ENCODE measurements around the gene FCHO2. TPM values are rescaled to one million over a fixed set of nuclear protein-coding genes. Genes with fewer than 3 reads are reported as not detected.

Gene FCHO2
- total RNA-seq, 1 donor from 2014 or later: 22.4 TPM

- Mint-ChIP-seq H3K27me3 (ENCODE audit: low read depth) (no peaks in the 10 kb centered on the region), H3K4me1 (ENCODE audit: low read depth) (no peaks in the 10 kb centered on the region), H3K36me3 (ENCODE audit: low read depth) (peaks cover 7% of the 10 kb centered on the region), H3K4me3 (ENCODE audit: unreplicated experiment) (no peak overlapping the region), H3K9me3 (ENCODE audit: low read depth) (no peaks in the 10 kb centered on the region), H3K27ac (ENCODE audit: unreplicated experiment) (no peak overlapping the region)
- no peak for TF ChIP-seq CTCF (IDR thresholded peaks at IDR 0.05)
- DNase-seq (ENCODE audit: low spot score): no peak
These were observed 125.3 kb downstream of the FCHO2 start for GRCh38 chr5:73081093-73081492.

- no peaks in the 10 kb centered on the region for H3K9me3 Mint-ChIP-seq (ENCODE audit: low read depth)
- no peak overlapping the region for H3K27ac Mint-ChIP-seq (ENCODE audit: unreplicated experiment)
- peaks cover 3% of the 10 kb centered on the region for H3K36me3 Mint-ChIP-seq (ENCODE audit: low read depth)
- H3K4me1 Mint-ChIP-seq (ENCODE audit: low read depth): peaks cover 11% of the 10 kb centered on the region
- DNase-seq (ENCODE audit: low spot score): no peak
- no peak overlapping the region for H3K4me3 Mint-ChIP-seq (ENCODE audit: unreplicated experiment)
- no peaks in the 10 kb centered on the region for H3K27me3 Mint-ChIP-seq (ENCODE audit: low read depth)
- no peak for TF ChIP-seq CTCF (IDR thresholded peaks at IDR 0.05)
These were observed 132.2 kb downstream of the FCHO2 start for GRCh38 chr5:73088026-73088425.

GRCh38 chr5:73093943-73094342, 138.1 kb downstream of the FCHO2 start:
- H3K27ac Mint-ChIP-seq (ENCODE audit: unreplicated experiment): peak overlapping the region; percentile 94
- no peaks in the 10 kb centered on the region for H3K27me3 Mint-ChIP-seq (ENCODE audit: low read depth)
- no peak overlapping the region for H3K4me3 Mint-ChIP-seq (ENCODE audit: unreplicated experiment)
- H3K9me3 Mint-ChIP-seq (ENCODE audit: low read depth): peaks cover 13% of the 10 kb centered on the region
- TF ChIP-seq CTCF (IDR thresholded peaks at IDR 0.05): no peak
- no peak for DNase-seq (ENCODE audit: low spot score)
- peaks cover 15% of the 10 kb centered on the region for H3K4me1 Mint-ChIP-seq (ENCODE audit: low read depth)
- H3K36me3 Mint-ChIP-seq (ENCODE audit: low read depth): peaks cover 7% of the 10 kb centered on the region

GRCh38 chr5:73094415-73094814, 138.6 kb downstream of the FCHO2 start:
- Mint-ChIP-seq H3K36me3 (ENCODE audit: low read depth) (peaks cover 7% of the 10 kb centered on the region), H3K9me3 (ENCODE audit: low read depth) (peaks cover 13% of the 10 kb centered on the region), H3K27ac (ENCODE audit: unreplicated experiment) (peak overlapping the region; percentile 94), H3K4me1 (ENCODE audit: low read depth) (peaks cover 15% of the 10 kb centered on the region), H3K27me3 (ENCODE audit: low read depth) (no peaks in the 10 kb centered on the region), H3K4me3 (ENCODE audit: unreplicated experiment) (no peak overlapping the region)
- no peak for TF ChIP-seq CTCF (IDR thresholded peaks at IDR 0.05)
- no peak for DNase-seq (ENCODE audit: low spot score)

GRCh38 chr5:73095564-73096238, 139.9 kb downstream of the FCHO2 start:
- Mint-ChIP-seq H3K27ac (ENCODE audit: unreplicated experiment) (no peak overlapping the region), H3K36me3 (ENCODE audit: low read depth) (peaks cover 7% of the 10 kb centered on the region), H3K27me3 (ENCODE audit: low read depth) (no peaks in the 10 kb centered on the region), H3K4me3 (ENCODE audit: unreplicated experiment) (no peak overlapping the region), H3K9me3 (ENCODE audit: low read depth) (peaks cover 13% of the 10 kb centered on the region), H3K4me1 (ENCODE audit: low read depth) (peaks cover 15% of the 10 kb centered on the region)
- no peak for TF ChIP-seq CTCF (IDR thresholded peaks at IDR 0.05)
- DNase-seq (ENCODE audit: low spot score): no peak
